ENCODE results near the gene GGPS1. TPM values are rescaled to one million over a fixed set of nuclear protein-coding genes. Genes with fewer than 3 reads are reported as not detected.
"Not testable (repeated sequence)": the region's sequence is repeated elsewhere in the genome, so short reads cannot be mapped to it uniquely, and the experiment has no call there.

GGPS1 gene
- total RNA-seq, 1 experiment from 2014 or later: 40.4 TPM

DNA sequence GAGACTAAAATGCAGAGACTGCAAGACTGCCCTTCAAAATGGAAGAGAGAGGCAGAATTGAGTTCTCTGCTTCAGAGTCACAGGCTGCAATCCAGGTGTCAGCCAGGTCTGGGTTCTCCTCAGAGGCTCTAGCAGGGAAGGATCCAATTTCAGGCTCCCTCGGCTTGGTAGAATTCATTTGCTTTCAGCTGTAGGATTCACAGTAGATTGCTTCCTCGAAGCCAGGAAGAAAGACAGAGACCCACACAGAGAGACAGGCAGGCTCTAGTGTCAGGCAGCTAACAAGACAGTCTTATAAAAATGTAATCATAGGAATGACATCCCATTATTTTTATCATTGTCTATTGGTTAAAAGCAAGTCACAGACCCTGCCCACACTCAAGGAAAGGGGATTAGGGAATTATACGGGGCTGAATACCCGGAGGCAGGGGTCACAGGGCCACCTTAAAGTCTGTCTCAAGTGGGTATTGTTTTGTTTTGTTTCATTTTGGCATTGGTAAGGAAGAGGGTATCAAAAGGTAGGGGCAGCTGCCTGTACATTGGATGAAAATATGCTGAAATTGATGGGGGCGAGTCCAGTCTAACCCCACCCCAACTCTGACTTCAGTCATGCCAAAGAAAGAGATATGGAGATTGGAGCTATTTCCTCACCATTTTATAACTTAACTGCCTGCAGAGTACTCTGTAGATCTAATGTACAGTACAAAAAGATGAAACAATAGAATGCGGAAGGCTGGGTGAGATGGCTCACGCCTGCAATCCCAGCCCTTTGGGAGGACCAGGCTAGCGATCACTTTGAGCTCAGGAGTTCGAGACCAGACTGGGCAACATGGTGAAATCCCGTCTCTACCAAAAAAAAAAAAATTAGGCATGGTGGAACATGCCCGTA is 29.4 kb downstream of the GGPS1 start:
- no peaks in the 10 kb centered on the region for H3K36me3 ChIP-seq (ENCODE audit: control insufficient read depth, insufficient read depth, low read length)
- TF ChIP-seq, protein P1, sequence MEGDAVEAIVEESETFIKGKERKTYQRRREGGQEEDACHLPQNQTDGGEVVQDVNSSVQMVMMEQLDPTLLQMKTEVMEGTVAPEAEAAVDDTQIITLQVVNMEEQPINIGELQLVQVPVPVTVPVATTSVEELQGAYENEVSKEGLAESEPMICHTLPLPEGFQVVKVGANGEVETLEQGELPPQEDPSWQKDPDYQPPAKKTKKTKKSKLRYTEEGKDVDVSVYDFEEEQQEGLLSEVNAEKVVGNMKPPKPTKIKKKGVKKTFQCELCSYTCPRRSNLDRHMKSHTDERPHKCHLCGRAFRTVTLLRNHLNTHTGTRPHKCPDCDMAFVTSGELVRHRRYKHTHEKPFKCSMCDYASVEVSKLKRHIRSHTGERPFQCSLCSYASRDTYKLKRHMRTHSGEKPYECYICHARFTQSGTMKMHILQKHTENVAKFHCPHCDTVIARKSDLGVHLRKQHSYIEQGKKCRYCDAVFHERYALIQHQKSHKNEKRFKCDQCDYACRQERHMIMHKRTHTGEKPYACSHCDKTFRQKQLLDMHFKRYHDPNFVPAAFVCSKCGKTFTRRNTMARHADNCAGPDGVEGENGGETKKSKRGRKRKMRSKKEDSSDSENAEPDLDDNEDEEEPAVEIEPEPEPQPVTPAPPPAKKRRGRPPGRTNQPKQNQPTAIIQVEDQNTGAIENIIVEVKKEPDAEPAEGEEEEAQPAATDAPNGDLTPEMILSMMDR (IDR thresholded peaks at IDR 0.05; ENCODE audit: insufficient read depth in 1 of 2, low read depth in 1 of 2, low read length in 1 of 2, severe bottlenecking in 1 of 2, unreplicated experiment in 1 of 2): no peak
- Mint-ChIP-seq H3K27me3 (ENCODE audit: insufficient read depth, unreplicated experiment) (no peaks in the 10 kb centered on the region), H3K4me1 (ENCODE audit: low read depth, unreplicated experiment) (no peaks in the 10 kb centered on the region), H3K36me3 (ENCODE audit: insufficient read depth, unreplicated experiment) (no peaks in the 10 kb centered on the region), H3K27ac (ENCODE audit: unreplicated experiment) (no peak overlapping the region), H3K9me3 (ENCODE audit: unreplicated experiment) (no peaks in the 10 kb centered on the region), H3K4me3 (ENCODE audit: unreplicated experiment) (no peak overlapping the region)
- H3K27me3 ChIP-seq (replicated peaks; ENCODE audit: control insufficient read depth, insufficient read depth, low read length): no peaks in the 10 kb centered on the region
- no peak overlapping the region for H3K4me3 ChIP-seq (ENCODE audit: low read depth, low read length)
- no peak for DNase-seq
- BruUV-seq (replicated peaks): no TSS peak
- intact Hi-C loops (cut with micrococcal nuclease; ENCODE audit: unreplicated experiment): no loop called here
- POLR2A ChIA-PET: interaction anchor here (0.6 to 0.8 kb wide), 2 partner anchors 10 to 33 kb away, joined by 3 to 4 read pairs; partner anchors contain the start of gene TBCE
- no peaks in the 10 kb centered on the region for H3K4me1 ChIP-seq
- CTCF ChIA-PET: interaction anchor here (0.6 kb wide), 1 partner anchor 15 kb away, joined by 3 read pairs; no protein-coding TSS in a partner anchor
- no peaks in the 10 kb centered on the region for H3K9me3 ChIP-seq

DNA sequence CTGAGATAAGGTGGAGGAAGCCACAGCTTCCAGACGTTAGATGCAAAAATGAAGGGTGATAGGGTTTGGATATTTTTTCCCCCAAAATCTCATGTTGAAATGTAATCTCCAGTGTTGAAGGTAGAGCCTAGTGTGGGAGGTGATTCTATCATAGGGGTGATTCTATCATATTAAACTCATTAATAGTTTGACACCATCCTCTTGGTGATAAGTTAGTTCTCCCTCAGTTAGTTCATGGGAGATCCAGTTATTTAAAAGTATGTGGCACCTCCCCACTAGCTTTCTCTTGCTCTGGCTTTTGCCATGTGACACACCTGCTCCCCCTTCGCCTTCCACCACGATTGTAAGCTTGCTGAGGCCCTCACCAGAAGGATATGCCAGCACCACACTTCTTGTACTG is 30.5 kb downstream of the GGPS1 start:
- H3K27me3 ChIP-seq (replicated peaks; ENCODE audit: control insufficient read depth, insufficient read depth, low read length): no peaks in the 10 kb centered on the region
- no peak for DNase-seq
- no peaks in the 10 kb centered on the region for H3K9me3 ChIP-seq
- TF ChIP-seq, protein P1 (IDR thresholded peaks at IDR 0.05; ENCODE audit: insufficient read depth in 1 of 2, low read depth in 1 of 2, low read length in 1 of 2, severe bottlenecking in 1 of 2, unreplicated experiment in 1 of 2): no peak
- Mint-ChIP-seq H3K4me3 (ENCODE audit: unreplicated experiment) (no peak overlapping the region), H3K27me3 (ENCODE audit: insufficient read depth, unreplicated experiment) (no peaks in the 10 kb centered on the region), H3K9me3 (ENCODE audit: unreplicated experiment) (no peaks in the 10 kb centered on the region), H3K36me3 (ENCODE audit: insufficient read depth, unreplicated experiment) (no peaks in the 10 kb centered on the region), H3K4me1 (ENCODE audit: low read depth, unreplicated experiment) (no peaks in the 10 kb centered on the region), H3K27ac (ENCODE audit: unreplicated experiment) (no peak overlapping the region)
- ChIA-PET POLR2A (no interaction called here), CTCF (no interaction called here)
- no peak overlapping the region for H3K4me3 ChIP-seq (ENCODE audit: low read depth, low read length)
- intact Hi-C loops (cut with micrococcal nuclease; ENCODE audit: unreplicated experiment): no loop called here
- BruUV-seq (replicated peaks): no TSS peak
- H3K36me3 ChIP-seq (ENCODE audit: control insufficient read depth, insufficient read depth, low read length): no peaks in the 10 kb centered on the region
- no peaks in the 10 kb centered on the region for H3K4me1 ChIP-seq

DNA sequence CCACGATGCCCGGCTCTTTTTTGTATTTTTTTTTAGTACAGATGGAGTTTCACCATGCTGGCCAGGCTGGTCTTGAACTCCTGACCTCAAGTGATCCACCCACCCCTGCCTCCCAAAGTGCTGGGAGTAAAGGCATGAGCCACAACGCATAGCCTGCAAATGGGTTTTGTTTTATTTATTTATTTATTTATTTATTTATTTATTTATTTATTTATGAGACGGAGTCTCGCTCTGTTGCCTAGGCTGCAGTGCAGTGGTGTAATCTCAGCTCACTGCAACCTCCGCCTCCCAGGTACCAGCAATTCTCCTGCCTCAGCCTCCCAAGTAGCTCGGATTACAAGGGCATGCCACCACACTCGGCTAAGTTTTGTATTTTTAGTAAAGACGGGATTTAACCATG is 35.8 kb downstream of the GGPS1 start:
- H3K27ac Mint-ChIP-seq (ENCODE audit: unreplicated experiment); H3K36me3 ChIP-seq (ENCODE audit: control insufficient read depth, insufficient read depth, low read length); intact Hi-C loops (cut with micrococcal nuclease; ENCODE audit: unreplicated experiment); H3K27me3 ChIP-seq (replicated peaks; ENCODE audit: control insufficient read depth, insufficient read depth, low read length); CTCF ChIA-PET; DNase-seq; H3K9me3 ChIP-seq; H3K9me3 Mint-ChIP-seq (ENCODE audit: unreplicated experiment); BruUV-seq (replicated peaks); H3K27me3 Mint-ChIP-seq (ENCODE audit: insufficient read depth, unreplicated experiment); H3K4me3 ChIP-seq (ENCODE audit: low read depth, low read length); H3K4me3 Mint-ChIP-seq (ENCODE audit: unreplicated experiment): not testable (repeated sequence)
- Mint-ChIP-seq H3K4me1 (ENCODE audit: low read depth, unreplicated experiment) (peaks cover 14% of the 10 kb centered on the region), H3K36me3 (ENCODE audit: insufficient read depth, unreplicated experiment) (peaks cover 16% of the 10 kb centered on the region)
- POLR2A ChIA-PET: interaction anchor here (0.9 kb wide), 1 partner anchor 36 kb away, joined by 7 read pairs; the partner anchor contains the start of gene ARID4B
- H3K4me1 ChIP-seq: peaks cover 12% of the 10 kb centered on the region; the same call in 1 of the 2 replicates

Measured in Caco-2 (cell line).